H9 (cell line): Measurements from ENCODE around the gene PLXNB2. TPM values are rescaled to one million over a fixed set of nuclear protein-coding genes. Genes with fewer than 3 reads are reported as not detected.

ENCODE experiments used
- DNase-seq: peaks from one replicate; pipeline ENCODE4 v3.0.0-alpha.2; 2017
- H2AFZ ChIP-seq: one replicate; pipeline ENCODE4 v1.6.1; 2013; ENCODE audit warnings: mild to moderate bottlenecking, low read length, control low read depth, moderate library complexity
- H2AK5ac ChIP-seq: 2 replicates; pipeline ENCODE4 v1.6.1; 2013; ENCODE audit warnings: low read length, control low read depth, mixed read lengths; ENCODE audit not compliant: insufficient read length
- H2BK120ac ChIP-seq: one replicate; pipeline ENCODE4 v1.6.1; 2013; ENCODE audit warnings: low read depth, mild to moderate bottlenecking, low read length, control low read depth, inconsistent platforms; ENCODE audit not compliant: poor library complexity, severe bottlenecking
- H2BK12ac ChIP-seq: 2 replicates; pipeline ENCODE4 v1.6.1; 2013; ENCODE audit warnings: low read length, control low read depth, mixed read lengths, low read depth; ENCODE audit not compliant: insufficient read length
- H2BK15ac ChIP-seq: 2 replicates; pipeline ENCODE4 v1.6.1; 2013; ENCODE audit warnings: low read depth, low read length, control low read depth
- H2BK20ac ChIP-seq: one replicate; pipeline ENCODE4 v1.6.1; 2013; ENCODE audit warnings: low read depth, mild to moderate bottlenecking, low read length, control low read depth, inconsistent platforms; ENCODE audit not compliant: poor library complexity, severe bottlenecking
- H2BK5ac ChIP-seq: 2 replicates; pipeline ENCODE4 v1.6.1; 2013; ENCODE audit warnings: low read length, control low read depth, mixed read lengths; ENCODE audit not compliant: insufficient read length
- H3K14ac ChIP-seq: 2 replicates; pipeline ENCODE4 v1.6.1; 2013; ENCODE audit warnings: low read length, control low read depth; ENCODE audit not compliant: insufficient read depth
- H3K18ac ChIP-seq: 2 replicates; pipeline ENCODE4 v1.6.1; 2013; ENCODE audit warnings: low read depth, mild to moderate bottlenecking, mixed read lengths, low read length, control low read depth; ENCODE audit not compliant: insufficient read length
- H3K23ac ChIP-seq: 2 replicates; pipeline ENCODE4 v1.6.1; 2013; ENCODE audit warnings: low read length, control low read depth, mixed read lengths, low read depth; ENCODE audit not compliant: insufficient read length
- H3K23me2 ChIP-seq: 2 replicates; pipeline ENCODE4 v1.6.1; 2013; ENCODE audit warnings: low read depth, mild to moderate bottlenecking, mixed read lengths, low read length, control low read depth; ENCODE audit not compliant: insufficient read length, poor library complexity, severe bottlenecking
- H3K27ac ChIP-seq: 2 replicates; pipeline ENCODE4 v1.5.1; 2013; ENCODE audit warnings: low read length, control low read depth, mixed read lengths, low read depth; ENCODE audit not compliant: insufficient read length
- H3K27me3 ChIP-seq: 2 replicates; pipeline ENCODE4 v1.6.1; 2013; ENCODE audit warnings: low read length, control low read depth, inconsistent platforms; ENCODE audit not compliant: insufficient read depth
- H3K4ac ChIP-seq: 2 replicates; pipeline ENCODE4 v1.6.1; 2013; ENCODE audit warnings: low read depth, mild to moderate bottlenecking, control low read depth, inconsistent platforms, low read length, moderate library complexity
- H3K4me1 ChIP-seq: 2 replicates; pipeline ENCODE4 v1.6.1; 2013; ENCODE audit warnings: low read length, control low read depth, inconsistent platforms; ENCODE audit not compliant: insufficient read depth
- H3K4me2 ChIP-seq: 2 replicates; pipeline ENCODE4 v1.6.1; 2013; ENCODE audit warnings: low read length, control low read depth, mixed read lengths; ENCODE audit not compliant: insufficient read length, insufficient read depth
- H3K56ac ChIP-seq: 2 replicates; pipeline ENCODE4 v1.6.1; 2013; ENCODE audit warnings: low read depth, mild to moderate bottlenecking, mixed read lengths, low read length, control low read depth; ENCODE audit not compliant: insufficient read length
- H3K79me1 ChIP-seq: 2 replicates; pipeline ENCODE4 v1.6.1; 2013; ENCODE audit warnings: low read depth, mild to moderate bottlenecking, moderate library complexity, low read length, control low read depth, inconsistent platforms; ENCODE audit not compliant: insufficient read depth, poor library complexity, severe bottlenecking
- H3K79me2 ChIP-seq: 2 replicates; pipeline ENCODE4 v1.6.1; 2013; ENCODE audit warnings: low read length, control low read depth, inconsistent platforms; ENCODE audit not compliant: insufficient read depth
- H3K9ac ChIP-seq: 2 replicates; pipeline ENCODE4 v1.6.1; 2013; ENCODE audit warnings: low read length, control low read depth, mixed read lengths; ENCODE audit not compliant: insufficient read length; ENCODE audit errors: extremely low read depth
- H3K9me3 ChIP-seq: one replicate; pipeline ENCODE4 v1.6.1; 2013; ENCODE audit warnings: low read depth, low read length, inconsistent platforms; ENCODE audit not compliant: control insufficient read depth
- H3T11ph ChIP-seq: one replicate; pipeline ENCODE4 v1.6.1; 2013; ENCODE audit warnings: mild to moderate bottlenecking, low read length, control low read depth, inconsistent platforms
- H4K20me1 ChIP-seq: one replicate; pipeline ENCODE4 v1.6.1; 2013; ENCODE audit not compliant: control insufficient read depth, insufficient read length, insufficient read depth
- H4K5ac ChIP-seq: 2 replicates; pipeline ENCODE4 v1.6.1; 2013; ENCODE audit warnings: low read depth, mild to moderate bottlenecking, mixed read lengths, low read length, control low read depth; ENCODE audit not compliant: insufficient read length
- H4K8ac ChIP-seq: replicated peaks from 2 replicates; pipeline ENCODE4 v1.6.1; 2013; ENCODE audit warnings: low read length, control low read depth, mixed read lengths, low read depth; ENCODE audit not compliant: insufficient read length
- H4K91ac ChIP-seq: 2 replicates; pipeline ENCODE4 v1.6.1; 2013; ENCODE audit warnings: low read depth, mild to moderate bottlenecking, moderate library complexity, mixed read lengths, low read length, control low read depth; ENCODE audit not compliant: insufficient read length
- H3K27ac Mint-ChIP-seq, 3 experiments: 2 replicates in 2 of 3; 3 replicates in 1 of 3; pipeline ENCODE4 v1.8.0; 2020 to 2021; ENCODE audit warnings: mixed read lengths in 3 of 3, mild to moderate bottlenecking in 1 of 3, moderate library complexity in 1 of 3
- H3K27me3 Mint-ChIP-seq: 2 replicates; pipeline ENCODE4 v1.8.0; 2021; ENCODE audit warnings: low read depth, mild to moderate bottlenecking, moderate library complexity, mixed read lengths
- H3K36me3 Mint-ChIP-seq, 3 experiments: 2 replicates in 2 of 3; 3 replicates in 1 of 3; pipeline ENCODE4 v1.8.0; 2020 to 2021; ENCODE audit warnings: low read depth in 3 of 3, mixed read lengths in 3 of 3; ENCODE audit not compliant: insufficient read depth in 1 of 3
- H3K4me1 Mint-ChIP-seq, 2 experiments: 2 replicates each; pipeline ENCODE4 v1.8.0; 2020; ENCODE audit warnings: mixed read lengths in 2 of 2
- H3K4me3 Mint-ChIP-seq, 2 experiments: 2 replicates in 1 of 2; 3 replicates in 1 of 2; pipeline ENCODE4 v1.8.0; 2020 to 2021; ENCODE audit warnings: mild to moderate bottlenecking in 2 of 2, mixed read lengths in 2 of 2, moderate library complexity in 1 of 2
- H3K9me3 Mint-ChIP-seq, 2 experiments: 2 replicates in 1 of 2; 3 replicates in 1 of 2; pipeline ENCODE4 v1.8.0; 2020; ENCODE audit warnings: mild to moderate bottlenecking in 2 of 2, mixed read lengths in 2 of 2, moderate library complexity in 1 of 2
- WGBS: extraction: QIAGEN DNeasy Blood & Tissue Kit; methylation state at CpG from one replicate; pipeline ENCODE4 v1.1.7; 2013; ENCODE audit warnings: missing lambda C conversion rate, low lambda C conversion rate, mixed read lengths; ENCODE audit not compliant: insufficient read length; ENCODE audit errors: extremely low coverage; 5-methylcytosine and 5-hydroxymethylcytosine counted together
- total RNA-seq: library from RNA; stranded (reverse); gene quantifications from 2 replicates; pipeline ENCODE4 v1.2.1, GENCODE V29; 2021
- TF ChIP-seq, protein P1 (sequence below): fragments of 200-600 bp; sonication (generic); conservative IDR thresholded peaks from 3 replicates; pipeline ENCODE4 v1.8.0; 2021; ENCODE audit warnings: antibody characterized with exemption, mild to moderate bottlenecking

PLXNB2 gene
- total RNA-seq, 1 experiment from 2014 or later = 87.6 TPM

GRCh38 chr22:50297510-50298265 lies 9.8 kb downstream of the PLXNB2 start:
- H3K4ac ChIP-seq = no peak overlapping the region
- DNase-seq = no peak
- no peaks in the 10 kb centered on the region for H3K79me1 ChIP-seq
- H3K36me3 Mint-ChIP-seq = peaks cover 0 to under 1% (median 0%) of the 10 kb centered on the region in 3 experiments; a peak in 2 of 7 replicates
- no peak overlapping the region for H2AK5ac ChIP-seq
- H2BK120ac ChIP-seq = no peak overlapping the region
- H3K9me3 ChIP-seq = no peaks in the 10 kb centered on the region
- no peaks in the 10 kb centered on the region for H4K20me1 ChIP-seq
- H3K27ac Mint-ChIP-seq = peak overlapping the region in 1 of 3 experiments; percentile 68; a peak in 2 of 7 replicates
- no peaks in the 10 kb centered on the region for H3K9me3 Mint-ChIP-seq
- no CpG with 5 or more reads among the region's 20 CpGs for WGBS
- H3K4me3 Mint-ChIP-seq = no peak overlapping the region; a peak in 1 of 5 replicates
- H4K91ac ChIP-seq = no peak overlapping the region
- no peaks in the 10 kb centered on the region for H3K4me1 ChIP-seq
- H3K9ac ChIP-seq = no peak overlapping the region
- H3K23ac ChIP-seq = no peak overlapping the region
- no peak overlapping the region for H2BK12ac ChIP-seq
- H3K56ac ChIP-seq = no peak overlapping the region
- no peak overlapping the region for H3K4me2 ChIP-seq
- peaks cover 16 to 31% of the 10 kb centered on the region in 2 experiments for H3K4me1 Mint-ChIP-seq
- no peak overlapping the region for H2BK15ac ChIP-seq
- H2BK5ac ChIP-seq = no peak overlapping the region
- H2AFZ ChIP-seq = no peak overlapping the region
- no peak overlapping the region for H2BK20ac ChIP-seq
- no peaks in the 10 kb centered on the region for H3K79me2 ChIP-seq
- no peak overlapping the region for H3K14ac ChIP-seq
- no peak overlapping the region for H3K18ac ChIP-seq
- H3K27ac ChIP-seq = no peak overlapping the region
- peaks cover 1% of the 10 kb centered on the region; the same call in 1 of the 2 replicates for H3K27me3 Mint-ChIP-seq
- no peaks in the 10 kb centered on the region for H3K27me3 ChIP-seq
- peaks cover 6% of the 10 kb centered on the region for H3K23me2 ChIP-seq
- TF ChIP-seq, protein P1, sequence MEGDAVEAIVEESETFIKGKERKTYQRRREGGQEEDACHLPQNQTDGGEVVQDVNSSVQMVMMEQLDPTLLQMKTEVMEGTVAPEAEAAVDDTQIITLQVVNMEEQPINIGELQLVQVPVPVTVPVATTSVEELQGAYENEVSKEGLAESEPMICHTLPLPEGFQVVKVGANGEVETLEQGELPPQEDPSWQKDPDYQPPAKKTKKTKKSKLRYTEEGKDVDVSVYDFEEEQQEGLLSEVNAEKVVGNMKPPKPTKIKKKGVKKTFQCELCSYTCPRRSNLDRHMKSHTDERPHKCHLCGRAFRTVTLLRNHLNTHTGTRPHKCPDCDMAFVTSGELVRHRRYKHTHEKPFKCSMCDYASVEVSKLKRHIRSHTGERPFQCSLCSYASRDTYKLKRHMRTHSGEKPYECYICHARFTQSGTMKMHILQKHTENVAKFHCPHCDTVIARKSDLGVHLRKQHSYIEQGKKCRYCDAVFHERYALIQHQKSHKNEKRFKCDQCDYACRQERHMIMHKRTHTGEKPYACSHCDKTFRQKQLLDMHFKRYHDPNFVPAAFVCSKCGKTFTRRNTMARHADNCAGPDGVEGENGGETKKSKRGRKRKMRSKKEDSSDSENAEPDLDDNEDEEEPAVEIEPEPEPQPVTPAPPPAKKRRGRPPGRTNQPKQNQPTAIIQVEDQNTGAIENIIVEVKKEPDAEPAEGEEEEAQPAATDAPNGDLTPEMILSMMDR = no peak
- no peak overlapping the region for H3T11ph ChIP-seq
- no peak overlapping the region for H4K8ac ChIP-seq
- no peak overlapping the region for H4K5ac ChIP-seq
